HCT116 (cell line): ENCODE data around the gene CCDC106.

ENCODE experiments used
- EZH2phosphoT487 ChIP-seq: fragments of 200-600 bp; IDR thresholded peaks from 2 replicates; pipeline ENCODE4 v1.6.1; 2018; ENCODE audit warnings: antibody characterized with exemption, borderline replicate concordance
- FOSL1 ChIP-seq: IDR thresholded peaks from 2 replicates; pipeline ENCODE4 v1.6.1; 2012; ENCODE audit warnings: low read depth
- POLR2A ChIP-seq: IDR thresholded peaks from 2 replicates; pipeline ENCODE4 v1.7.0; 2011; ENCODE audit warnings: borderline replicate concordance; ENCODE audit not compliant: insufficient read depth, insufficient read length; ENCODE audit errors: extremely low read depth
- TF ChIP-seq, protein P1 (sequence below), 3 experiments: fragments of 200-600 bp in 1 of 3; sonication (generic) in 1 of 3; IDR thresholded peaks in 2 of 3; conservative IDR thresholded peaks in 1 of 3; 2 replicates each; pipeline ENCODE4 v1.5.1; 2012 to 2017; ENCODE audit warnings: low read depth in 2 of 3, low read length in 2 of 3, antibody characterized with exemption in 1 of 3, borderline replicate concordance in 1 of 3, control low read depth in 1 of 3, mild to moderate bottlenecking in 1 of 3, mixed read lengths in 1 of 3, mixed run types in 1 of 3, moderate library complexity in 1 of 3; ENCODE audit not compliant: insufficient read depth in 1 of 3

DNA sequence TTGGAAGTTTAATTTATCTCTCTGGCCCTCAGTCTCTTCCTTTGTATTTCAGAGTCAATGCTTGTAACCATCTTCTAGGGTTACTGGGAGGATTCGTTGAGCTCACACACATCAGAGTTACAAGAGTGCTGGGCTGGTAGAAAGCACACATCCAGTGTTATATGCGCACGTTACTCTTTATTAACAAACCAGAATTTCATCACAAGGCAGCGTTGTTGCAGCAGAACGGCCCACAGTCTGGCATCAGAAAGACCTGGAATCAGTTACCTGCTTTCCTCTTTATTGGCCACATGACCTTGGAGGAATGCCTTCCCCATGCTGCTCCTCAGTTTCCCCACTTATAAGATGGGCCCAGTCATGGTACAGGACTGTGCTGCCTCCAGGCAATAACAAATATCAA, 38.7 kb upstream of the CCDC106 start:
- TF ChIP-seq, protein P1, sequence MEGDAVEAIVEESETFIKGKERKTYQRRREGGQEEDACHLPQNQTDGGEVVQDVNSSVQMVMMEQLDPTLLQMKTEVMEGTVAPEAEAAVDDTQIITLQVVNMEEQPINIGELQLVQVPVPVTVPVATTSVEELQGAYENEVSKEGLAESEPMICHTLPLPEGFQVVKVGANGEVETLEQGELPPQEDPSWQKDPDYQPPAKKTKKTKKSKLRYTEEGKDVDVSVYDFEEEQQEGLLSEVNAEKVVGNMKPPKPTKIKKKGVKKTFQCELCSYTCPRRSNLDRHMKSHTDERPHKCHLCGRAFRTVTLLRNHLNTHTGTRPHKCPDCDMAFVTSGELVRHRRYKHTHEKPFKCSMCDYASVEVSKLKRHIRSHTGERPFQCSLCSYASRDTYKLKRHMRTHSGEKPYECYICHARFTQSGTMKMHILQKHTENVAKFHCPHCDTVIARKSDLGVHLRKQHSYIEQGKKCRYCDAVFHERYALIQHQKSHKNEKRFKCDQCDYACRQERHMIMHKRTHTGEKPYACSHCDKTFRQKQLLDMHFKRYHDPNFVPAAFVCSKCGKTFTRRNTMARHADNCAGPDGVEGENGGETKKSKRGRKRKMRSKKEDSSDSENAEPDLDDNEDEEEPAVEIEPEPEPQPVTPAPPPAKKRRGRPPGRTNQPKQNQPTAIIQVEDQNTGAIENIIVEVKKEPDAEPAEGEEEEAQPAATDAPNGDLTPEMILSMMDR (IDR thresholded peaks at IDR 0.05 in 2 of 3, conservative IDR thresholded peaks at IDR 0.05 in 1 of 3; ENCODE audit: borderline replicate concordance in 1 of 3, insufficient read depth in 1 of 3, low read depth in 2 of 3, low read length in 2 of 3) = no peak
- no peak for TF ChIP-seq EZH2phosphoT487
- no peak for TF ChIP-seq POLR2A
- no peak for TF ChIP-seq FOSL1
